GM12872 (cell line): ENCODE measurements around the gene AXIN2.

Source experiments
- TF ChIP-seq, protein P1 (sequence below): IDR thresholded peaks from 3 replicates; pipeline ENCODE4 v1.5.1; 2011; ENCODE audit warnings: low read depth, mild to moderate bottlenecking, low read length, moderate library complexity; ENCODE audit not compliant: insufficient read depth

AXIN2 gene

DNA sequence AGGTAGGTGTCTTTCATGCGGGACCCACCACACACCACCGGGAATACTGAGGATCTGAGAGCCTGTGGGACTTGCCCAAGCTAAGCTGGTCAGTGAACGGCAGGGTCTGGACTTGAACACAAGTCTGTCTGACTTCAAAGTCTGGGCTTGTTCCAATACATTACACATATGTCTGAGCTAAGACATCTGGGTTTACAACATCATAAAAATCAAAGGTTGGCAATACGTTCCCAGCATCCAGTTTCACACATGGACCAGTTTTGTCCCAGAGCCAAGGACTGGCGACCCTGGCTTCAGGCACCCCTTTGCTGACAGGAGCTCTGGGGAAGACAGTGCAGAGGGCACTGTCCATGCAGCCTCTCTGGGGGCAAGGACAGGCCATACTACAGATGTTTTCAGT is 27.9 kb upstream of the AXIN2 start:
- TF ChIP-seq, protein P1, sequence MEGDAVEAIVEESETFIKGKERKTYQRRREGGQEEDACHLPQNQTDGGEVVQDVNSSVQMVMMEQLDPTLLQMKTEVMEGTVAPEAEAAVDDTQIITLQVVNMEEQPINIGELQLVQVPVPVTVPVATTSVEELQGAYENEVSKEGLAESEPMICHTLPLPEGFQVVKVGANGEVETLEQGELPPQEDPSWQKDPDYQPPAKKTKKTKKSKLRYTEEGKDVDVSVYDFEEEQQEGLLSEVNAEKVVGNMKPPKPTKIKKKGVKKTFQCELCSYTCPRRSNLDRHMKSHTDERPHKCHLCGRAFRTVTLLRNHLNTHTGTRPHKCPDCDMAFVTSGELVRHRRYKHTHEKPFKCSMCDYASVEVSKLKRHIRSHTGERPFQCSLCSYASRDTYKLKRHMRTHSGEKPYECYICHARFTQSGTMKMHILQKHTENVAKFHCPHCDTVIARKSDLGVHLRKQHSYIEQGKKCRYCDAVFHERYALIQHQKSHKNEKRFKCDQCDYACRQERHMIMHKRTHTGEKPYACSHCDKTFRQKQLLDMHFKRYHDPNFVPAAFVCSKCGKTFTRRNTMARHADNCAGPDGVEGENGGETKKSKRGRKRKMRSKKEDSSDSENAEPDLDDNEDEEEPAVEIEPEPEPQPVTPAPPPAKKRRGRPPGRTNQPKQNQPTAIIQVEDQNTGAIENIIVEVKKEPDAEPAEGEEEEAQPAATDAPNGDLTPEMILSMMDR, result no peak

DNA sequence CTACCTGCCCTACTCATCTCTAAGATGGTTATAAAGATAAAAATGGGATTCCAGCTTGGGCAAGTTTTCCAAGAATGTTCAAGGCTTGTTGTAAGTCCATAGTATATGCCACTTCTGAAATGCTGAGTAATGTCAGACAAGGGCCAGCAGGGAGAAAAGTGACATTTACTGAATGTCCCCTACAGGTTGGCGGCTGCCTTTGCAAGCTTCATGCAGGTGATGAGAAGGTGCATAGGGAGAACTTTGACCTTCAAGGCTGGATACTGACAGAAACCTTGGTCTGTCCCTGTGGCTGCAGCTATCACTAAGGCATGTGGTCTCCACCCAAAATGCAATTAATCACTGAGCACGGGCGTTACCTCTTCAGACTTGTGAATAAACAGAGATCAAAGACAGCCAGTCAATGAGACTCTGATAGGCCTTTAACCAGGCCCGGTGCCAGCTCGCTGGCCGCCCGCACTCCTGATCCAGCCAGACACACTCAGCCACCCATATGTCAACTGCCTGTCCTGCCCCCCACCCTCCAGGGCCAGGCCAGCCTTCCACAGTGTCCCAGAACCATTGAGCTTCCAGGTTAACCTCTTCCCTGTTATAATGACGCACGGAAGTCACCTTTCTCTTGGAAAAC is 26.8 kb upstream of the AXIN2 start:
- TF ChIP-seq, protein P1, result 0 out of 3 replicates have a peak, but pooled peaks have one; percentile 9

DNA sequence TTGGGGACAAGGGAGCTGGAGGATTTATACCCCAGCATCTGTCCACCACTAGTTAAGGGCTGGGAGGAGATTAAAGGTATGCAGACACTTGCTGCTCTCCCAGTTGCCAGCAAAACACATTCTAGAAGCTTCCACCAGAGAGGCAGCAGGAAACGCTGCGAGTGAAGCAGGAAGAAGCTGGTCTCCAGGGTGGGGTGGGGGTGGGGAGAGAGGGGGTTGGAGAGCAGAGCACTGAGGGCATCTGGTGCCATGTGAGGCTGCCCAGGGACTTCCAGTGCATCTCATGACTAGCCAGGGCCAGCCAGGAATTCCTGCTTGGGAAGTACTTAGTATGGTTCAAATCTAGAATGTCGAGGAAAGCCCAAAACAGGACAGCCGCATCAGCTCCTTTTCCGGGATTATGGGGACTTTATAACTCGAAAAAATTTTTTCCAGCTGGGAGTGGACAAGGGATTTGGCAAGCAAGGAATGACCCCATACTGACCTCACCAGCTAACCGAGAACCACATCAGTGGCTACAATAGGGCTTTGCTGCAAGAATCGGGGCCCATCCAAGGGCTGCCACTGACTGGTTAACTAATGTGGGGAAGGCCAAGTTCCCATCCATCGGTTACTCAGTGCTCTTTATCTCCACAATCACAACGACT is 26.2 kb upstream of the AXIN2 start:
- TF ChIP-seq, protein P1, result no peak

DNA sequence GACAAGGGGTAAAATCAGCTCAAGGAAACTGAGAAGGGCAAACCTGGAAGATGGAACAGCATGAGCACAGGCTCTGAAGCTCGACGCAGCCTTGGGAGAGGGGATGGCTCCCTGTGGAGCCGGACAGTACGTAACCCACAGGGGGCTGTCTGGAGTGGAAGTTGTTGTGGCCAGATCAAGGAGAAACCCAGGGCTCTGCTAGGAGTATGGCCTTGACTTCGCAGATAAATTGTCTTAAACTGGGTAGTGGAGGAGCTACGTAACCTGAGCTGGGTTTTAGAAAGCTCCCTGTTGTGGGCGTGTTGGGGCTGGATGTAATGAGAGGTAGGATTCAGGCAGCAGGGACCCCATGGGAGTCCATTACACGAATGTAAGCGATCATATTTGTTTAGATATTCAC is 25.5 kb upstream of the AXIN2 start:
- TF ChIP-seq, protein P1, result no peak

DNA sequence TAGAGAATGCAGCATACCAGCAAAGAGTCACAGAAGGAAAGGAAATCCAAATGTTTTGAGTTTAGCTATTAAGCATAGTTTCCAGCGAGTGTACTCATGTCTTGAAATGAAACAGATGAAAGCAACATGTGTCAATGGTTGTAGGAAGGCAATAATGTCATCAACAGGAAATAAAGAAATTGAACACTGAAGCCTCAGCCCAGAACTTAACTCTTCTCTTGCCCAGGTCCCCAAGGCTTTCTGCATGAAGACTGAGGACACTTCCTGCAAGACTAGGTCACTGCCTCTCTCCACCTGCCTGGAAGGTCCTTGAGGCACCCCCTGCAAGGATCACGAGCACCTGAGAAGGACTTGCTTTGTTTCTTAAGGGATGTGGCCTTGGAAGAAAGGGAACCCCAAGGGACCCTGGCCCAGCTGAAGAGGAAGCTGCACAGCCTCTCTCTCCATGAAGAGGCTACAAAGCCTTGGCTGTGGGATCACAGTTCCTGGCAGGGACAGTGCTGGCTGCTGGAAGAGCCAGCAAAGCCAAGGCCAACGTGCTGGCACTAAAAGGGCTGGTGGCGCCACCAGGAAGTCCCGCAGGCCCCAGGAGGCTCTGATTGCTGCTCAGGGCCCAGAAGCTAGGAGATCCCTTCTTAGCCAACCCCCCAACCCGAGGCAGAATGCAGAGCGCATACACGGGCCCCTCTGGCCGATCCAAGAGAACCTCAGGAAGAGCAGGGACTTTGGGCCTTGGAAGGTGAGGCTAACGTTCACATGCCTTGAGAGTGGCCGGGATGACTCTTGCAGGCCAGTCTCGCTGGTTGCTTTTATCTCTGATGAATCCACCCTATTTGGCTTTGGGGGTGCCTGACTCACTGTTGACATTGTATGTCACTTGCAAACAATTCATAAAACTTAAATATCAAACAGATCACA is 23.4 kb upstream of the AXIN2 start:
- TF ChIP-seq, protein P1, result no peak

DNA sequence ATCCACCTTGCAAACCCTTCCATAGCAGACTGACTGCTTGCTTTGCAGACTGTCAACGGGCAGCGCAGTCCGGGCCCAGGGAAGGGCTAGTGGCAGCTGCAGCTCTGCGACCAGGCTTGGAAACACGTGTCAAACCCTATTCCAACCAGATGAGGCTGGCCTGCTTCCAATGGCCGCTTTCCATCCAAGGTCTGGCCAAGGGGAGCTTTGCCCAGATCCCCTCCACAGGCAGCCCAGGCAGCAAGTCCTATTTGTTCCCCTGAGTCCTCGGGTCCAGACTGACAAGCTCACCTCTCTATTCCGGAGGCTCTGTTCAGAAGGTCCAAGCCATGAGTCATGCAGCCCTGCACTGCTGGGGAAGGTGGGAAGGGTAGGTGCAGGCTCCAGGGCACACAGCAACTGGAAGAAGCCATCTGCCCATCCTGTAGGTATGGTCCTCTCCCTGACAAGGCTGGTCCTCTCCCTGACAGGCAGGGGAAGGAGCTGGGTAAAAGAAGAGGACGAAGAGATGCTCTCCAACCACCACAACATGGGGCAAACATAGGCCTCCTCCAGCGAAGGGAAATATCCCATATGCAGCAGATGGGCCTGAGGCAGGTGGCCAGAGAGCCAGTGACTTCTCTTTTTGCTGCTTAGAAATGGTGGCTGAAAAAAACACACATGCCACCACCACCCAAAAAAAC is 22.6 kb upstream of the AXIN2 start:
- TF ChIP-seq, protein P1, result no peak

DNA sequence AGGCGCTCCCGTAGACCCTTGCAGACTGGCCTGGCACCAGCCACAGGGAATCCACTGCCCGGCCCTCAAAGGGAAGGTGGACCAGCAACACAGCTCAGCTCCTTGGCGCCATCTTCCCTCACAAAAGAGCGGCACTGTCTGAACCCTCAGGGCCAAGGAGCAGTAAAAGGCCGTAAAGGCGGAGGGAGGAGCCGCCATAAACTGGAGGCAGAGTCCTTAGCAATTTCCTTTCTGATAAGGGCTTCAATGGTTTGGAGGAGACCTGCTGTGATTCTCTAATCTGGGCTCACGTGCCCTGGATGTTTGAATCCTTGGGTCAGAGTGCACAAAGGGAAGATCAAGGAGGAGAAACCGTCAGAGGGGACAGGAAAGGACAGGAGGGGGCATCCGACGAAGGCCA is 15.5 kb upstream of the AXIN2 start:
- TF ChIP-seq, protein P1, result no peak
